OCI-LY7 (cell line): ENCODE data around the gene FBXL20. TPM values are rescaled to one million over a fixed set of nuclear protein-coding genes. Genes with fewer than 3 reads are reported as not detected.

Experiments
- BruUV-seq: library from RNA; stranded (reverse); fragments of 400-500 nt; replicated peaks from 2 replicates; lab custom pipeline; 2021; lab: Mats Ljungman, UMichigan
- CTCF ChIA-PET: fragments of 300-600 bp; sonication (Branson Sonifier 250); formaldehyde crosslinking; loops from one replicate; lab custom pipeline; 2022; ENCODE audit warnings: antibody characterized with exemption; ENCODE audit not compliant: unreplicated experiment; lab: Charles Lee
- POLR2A ChIA-PET: fragments of 300-600 bp; sonication (Branson Sonifier 250); formaldehyde crosslinking; loops from one replicate; lab custom pipeline; 2022; ENCODE audit warnings: antibody characterized with exemption; lab: Charles Lee
- DNase-seq: peaks from one replicate; pipeline ENCODE4 v3.0.0-alpha.2; 2015; ENCODE audit warnings: low spot score
- H2AFZ ChIP-seq: fragments of 200-600 bp; sonication (generic), shearing (Covaris generic); 2 replicates; pipeline ENCODE4 v1.6.1; 2014; ENCODE audit warnings: mild to moderate bottlenecking, antibody characterized with exemption, low read length, moderate library complexity
- H3K27ac ChIP-seq: fragments of 200-600 bp; sonication (generic); 2 replicates; pipeline ENCODE4 v1.5.1; 2014; ENCODE audit warnings: mixed run types, low read depth, mild to moderate bottlenecking, moderate library complexity, low read length, inconsistent platforms; ENCODE audit not compliant: poor library complexity, severe bottlenecking
- H3K36me3 ChIP-seq: fragments of 200-600 bp; sonication (generic); 2 replicates; pipeline ENCODE4 v1.6.1; 2014; ENCODE audit warnings: mild to moderate bottlenecking, antibody characterized with exemption, low read length, moderate library complexity, mixed read lengths; ENCODE audit not compliant: insufficient read depth
- H3K4me1 ChIP-seq: fragments of 200-600 bp; sonication (generic); 2 replicates; pipeline ENCODE4 v1.5.1; 2014; ENCODE audit warnings: mild to moderate bottlenecking, low read length; ENCODE audit not compliant: insufficient read depth, poor library complexity, severe bottlenecking
- H3K4me2 ChIP-seq: fragments of 200-600 bp; sonication (generic); 2 replicates; pipeline ENCODE4 v1.6.1; 2014; ENCODE audit warnings: mild to moderate bottlenecking, low read length
- H3K4me3 ChIP-seq: fragments of 200-600 bp; sonication (generic); 2 replicates; pipeline ENCODE4 v1.5.1; 2014; ENCODE audit warnings: mild to moderate bottlenecking, low read depth, low read length; ENCODE audit not compliant: poor library complexity, severe bottlenecking
- H3K79me2 ChIP-seq: fragments of 200-600 bp; sonication (generic); 2 replicates; pipeline ENCODE4 v1.6.1; 2016; ENCODE audit warnings: low read depth, mild to moderate bottlenecking, low read length, moderate library complexity, mixed read lengths; ENCODE audit not compliant: insufficient read depth
- H3K9me2 ChIP-seq: fragments of 200-600 bp; sonication (generic); 2 replicates; pipeline ENCODE4 v1.6.1; 2016; ENCODE audit warnings: mild to moderate bottlenecking, low read length, mixed read lengths; ENCODE audit not compliant: insufficient read depth
- H3K9me3 ChIP-seq: fragments of 200-600 bp; sonication (generic); 2 replicates; pipeline ENCODE4 v1.6.1; 2014; ENCODE audit warnings: mild to moderate bottlenecking, mixed run types, low read length, mixed read lengths
- H4K20me1 ChIP-seq: fragments of 200-600 bp; sonication (generic); 2 replicates; pipeline ENCODE4 v1.6.1; 2014; ENCODE audit warnings: mild to moderate bottlenecking, antibody characterized with exemption, low read length, moderate library complexity, mixed read lengths; ENCODE audit not compliant: insufficient read depth
- CTCF ChIP-seq: fragments of 200-600 bp; sonication (generic); conservative IDR thresholded peaks from 2 replicates; pipeline ENCODE4 v1.5.1; 2014; ENCODE audit warnings: mild to moderate bottlenecking, antibody characterized with exemption, low read length, moderate library complexity, mixed read lengths
- EZH2phosphoT487 ChIP-seq: fragments of 200-600 bp; sonication (generic); IDR thresholded peaks from 2 replicates; pipeline ENCODE4 v1.6.1; 2018; ENCODE audit warnings: low read depth, borderline replicate concordance, mild to moderate bottlenecking, mixed run types, antibody characterized with exemption, low read length, moderate library complexity, mixed read lengths
- intact Hi-C: fragments of 100-400 bp; cut with micrococcal nuclease; formaldehyde crosslinking; loops from one replicate; pipeline ENCODE4 v1.10.0; 2022; ENCODE audit not compliant: unreplicated experiment
- total RNA-seq, 2 experiments: library from RNA; depleted of rRNA in 1 of 2; stranded (reverse); fragments of >200 nt in 1 of 2; shearing (Covaris generic) in 1 of 2; gene quantifications; 2 replicates each; pipeline ENCODE4 v1.2.3, GENCODE V29; 2014 to 2022

FBXL20 gene
- total RNA-seq, 2 experiments from 2014 or later: 2.1 to 12.2 TPM

DNA sequence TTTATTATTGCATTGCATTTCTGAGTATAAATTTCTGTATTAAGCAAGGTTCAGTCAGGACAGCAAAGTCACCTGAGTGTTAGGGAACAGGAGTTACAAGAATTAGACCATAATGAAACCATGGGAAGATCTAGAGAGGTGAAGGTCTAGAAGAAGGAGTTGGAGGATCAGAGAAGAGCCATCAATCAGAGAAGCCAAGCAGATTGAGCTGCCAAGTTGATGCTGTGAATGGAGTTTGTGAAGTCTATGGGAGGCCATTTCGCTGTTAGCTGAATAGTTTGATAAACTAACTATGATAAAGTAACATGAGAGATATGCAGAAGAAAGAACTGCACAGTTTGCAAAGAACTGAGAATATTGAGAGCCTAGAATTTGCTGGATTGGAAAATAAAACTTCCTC is 40.4 kb downstream of the FBXL20 start:
- no peaks in the 10 kb centered on the region for H4K20me1 ChIP-seq
- no TSS peak for BruUV-seq
- H3K9me2 ChIP-seq: no peaks in the 10 kb centered on the region
- intact Hi-C loops: no loop called here
- H3K27ac ChIP-seq: no peak overlapping the region
- H3K9me3 ChIP-seq: no peaks in the 10 kb centered on the region
- ChIA-PET POLR2A (interaction anchor here (0.5 kb wide), 2 partner anchors 118 to 325 kb away, joined by 3 to 6 read pairs; no protein-coding TSS in a partner anchor), CTCF (no interaction called here)
- H3K4me2 ChIP-seq: no peak overlapping the region
- no peaks in the 10 kb centered on the region for H3K4me1 ChIP-seq
- TF ChIP-seq EZH2phosphoT487 (no peak), CTCF (no peak)
- no peaks in the 10 kb centered on the region for H3K79me2 ChIP-seq
- no peak for DNase-seq
- no peaks in the 10 kb centered on the region for H3K36me3 ChIP-seq
- no peak overlapping the region for H2AFZ ChIP-seq
- H3K4me3 ChIP-seq: no peak overlapping the region

DNA sequence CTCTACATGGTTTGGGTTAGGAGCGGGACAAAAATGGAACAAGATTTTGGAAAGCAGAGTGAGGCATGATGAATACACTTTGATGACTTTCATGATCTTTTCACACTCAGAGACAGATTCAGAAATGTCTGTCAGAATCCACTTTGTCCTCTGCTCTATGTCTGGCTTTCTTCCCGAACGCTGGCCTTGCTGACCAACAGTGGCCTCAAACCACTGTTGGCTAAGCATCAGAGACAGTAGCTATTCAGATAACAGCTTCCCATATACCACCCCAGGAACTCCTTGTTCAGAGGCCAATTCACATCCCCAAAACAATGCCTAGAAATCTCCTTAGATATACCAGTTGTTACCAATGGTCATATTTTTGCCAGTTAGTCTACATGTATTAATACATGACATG is 40.9 kb downstream of the FBXL20 start:
- Histone ChIP-seq H3K79me2 (no peaks in the 10 kb centered on the region), H3K36me3 (no peaks in the 10 kb centered on the region), H3K4me3 (no peak overlapping the region), H3K27ac (no peak overlapping the region), H2AFZ (no peak overlapping the region), H3K4me1 (no peaks in the 10 kb centered on the region), H3K9me3 (no peaks in the 10 kb centered on the region), H3K4me2 (no peak overlapping the region), H4K20me1 (no peaks in the 10 kb centered on the region), H3K9me2 (no peaks in the 10 kb centered on the region)
- intact Hi-C loops: no loop called here
- CTCF ChIA-PET: no interaction called here
- no peak for TF ChIP-seq EZH2phosphoT487
- no peak for TF ChIP-seq CTCF
- no TSS peak for BruUV-seq
- DNase-seq: no peak
- POLR2A ChIA-PET: interaction anchor here (0.5 kb wide), 1 partner anchor 118 kb away, joined by 3 read pairs; no protein-coding TSS in a partner anchor

DNA sequence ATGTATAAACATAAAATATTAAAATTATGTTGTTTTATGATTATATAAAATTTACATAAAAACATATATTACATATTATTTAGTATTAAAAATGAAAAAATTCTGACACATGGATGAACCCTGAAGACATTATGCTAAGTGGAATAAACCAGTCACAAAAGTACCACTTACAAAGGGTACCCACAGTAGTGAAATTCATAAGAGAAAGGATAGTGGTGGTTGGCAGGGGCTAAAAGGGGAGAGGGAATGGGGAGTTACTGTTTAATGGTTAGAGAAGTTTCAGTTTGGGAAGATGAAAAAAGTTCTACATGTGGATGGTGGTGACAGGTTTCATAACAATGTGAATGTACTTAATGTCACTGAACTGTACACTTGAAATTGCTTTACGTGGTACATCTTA is 41.4 kb downstream of the FBXL20 start:
- H3K27ac ChIP-seq: no peak overlapping the region
- H4K20me1 ChIP-seq: no peaks in the 10 kb centered on the region
- no peak overlapping the region for H2AFZ ChIP-seq
- ChIA-PET POLR2A (no interaction called here), CTCF (no interaction called here)
- no peak overlapping the region for H3K4me3 ChIP-seq
- TF ChIP-seq EZH2phosphoT487: no peak
- no peak for TF ChIP-seq CTCF
- no peaks in the 10 kb centered on the region for H3K36me3 ChIP-seq
- H3K4me2 ChIP-seq: no peak overlapping the region
- no peaks in the 10 kb centered on the region for H3K9me3 ChIP-seq
- no peaks in the 10 kb centered on the region for H3K4me1 ChIP-seq
- BruUV-seq: no TSS peak
- intact Hi-C loops: no loop called here
- no peaks in the 10 kb centered on the region for H3K9me2 ChIP-seq
- no peak for DNase-seq
- no peaks in the 10 kb centered on the region for H3K79me2 ChIP-seq
